ENCODE data around the gene LCLAT1.
"Not testable (repeated sequence)": the region's sequence is repeated elsewhere in the genome, so short reads cannot be mapped to it uniquely, and the experiment has no call there.

LCLAT1 gene

DNA sequence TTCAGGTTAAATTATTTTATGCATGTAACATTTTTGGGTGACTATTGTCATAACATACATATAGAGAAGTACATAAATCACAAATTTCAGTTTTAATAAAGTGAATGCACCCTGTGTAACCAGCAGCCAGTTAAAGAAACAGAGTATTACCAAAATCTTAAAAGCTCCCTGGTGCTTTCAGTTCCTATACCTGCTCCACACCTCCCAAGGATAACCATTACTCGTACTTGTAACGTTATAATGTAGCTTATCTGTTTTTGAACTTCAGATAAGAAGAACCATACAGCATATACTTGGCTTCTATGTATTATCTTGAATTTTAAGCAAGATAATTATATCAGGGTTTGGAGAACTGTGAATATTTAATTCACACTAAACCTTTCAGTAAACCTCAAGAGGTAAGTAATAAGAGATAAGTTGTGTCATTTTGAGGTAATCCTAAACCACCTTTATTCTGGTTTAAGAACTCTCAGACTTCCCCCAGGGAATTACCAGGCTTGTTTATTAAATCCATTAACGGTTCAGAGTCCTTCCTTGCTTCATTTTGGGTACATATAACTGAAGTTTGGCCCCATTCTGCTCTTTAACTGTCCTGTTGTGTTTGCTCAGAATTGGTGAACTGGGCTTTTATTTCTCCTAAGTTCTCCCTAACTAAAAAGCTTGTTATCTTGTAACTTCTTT is 58.6 kb downstream of the LCLAT1 start:
- no peak overlapping the region for H3K4me3 Mint-ChIP-seq

DNA sequence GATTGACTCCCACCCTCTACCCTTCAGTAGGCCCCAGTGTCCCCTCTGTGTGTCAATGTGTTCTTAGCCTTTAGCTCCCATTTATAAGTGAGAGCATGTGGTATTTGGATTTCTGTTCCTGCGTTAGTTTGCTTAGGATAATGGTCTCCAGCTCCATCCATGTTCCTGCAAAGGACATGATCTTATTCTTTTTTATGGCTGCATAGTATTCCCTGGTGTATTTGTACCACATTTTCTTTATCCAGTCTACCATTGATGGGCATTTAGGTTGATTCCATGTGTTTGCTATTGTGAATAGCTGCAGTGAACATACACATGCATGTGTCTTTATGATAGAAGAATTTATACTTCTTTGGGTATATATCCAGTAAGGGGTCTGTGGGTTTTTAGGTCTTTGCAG is 60.4 kb downstream of the LCLAT1 start:
- ATAC-seq (replicated peaks; ENCODE audit: extremely low read depth, poor library complexity, severe bottlenecking); H3K9me3 Mint-ChIP-seq; H3K27ac Mint-ChIP-seq (ENCODE audit: low read depth); H3K27me3 Mint-ChIP-seq; H3K4me3 Mint-ChIP-seq; H3K36me3 Mint-ChIP-seq (ENCODE audit: insufficient read depth); DNase-seq (ENCODE audit: low spot score in 2 of 2): not testable (repeated sequence)
- peaks cover 67% of the 10 kb centered on the region for H3K4me1 Mint-ChIP-seq

More for the DNA sequence above, 58.6 kb downstream of the LCLAT1 start:
- Mint-ChIP-seq H3K9me3 (peaks cover 13% of the 10 kb centered on the region), H3K27me3 (no peaks in the 10 kb centered on the region), H3K27ac (ENCODE audit: low read depth) (no peak overlapping the region), H3K4me1 (peaks cover 56% of the 10 kb centered on the region), H3K36me3 (ENCODE audit: insufficient read depth) (peaks cover 8% of the 10 kb centered on the region)
- DNase-seq (ENCODE audit: low spot score in 2 of 2) (no peak), ATAC-seq (replicated peaks; ENCODE audit: extremely low read depth, poor library complexity, severe bottlenecking) (no peak)

DNA sequence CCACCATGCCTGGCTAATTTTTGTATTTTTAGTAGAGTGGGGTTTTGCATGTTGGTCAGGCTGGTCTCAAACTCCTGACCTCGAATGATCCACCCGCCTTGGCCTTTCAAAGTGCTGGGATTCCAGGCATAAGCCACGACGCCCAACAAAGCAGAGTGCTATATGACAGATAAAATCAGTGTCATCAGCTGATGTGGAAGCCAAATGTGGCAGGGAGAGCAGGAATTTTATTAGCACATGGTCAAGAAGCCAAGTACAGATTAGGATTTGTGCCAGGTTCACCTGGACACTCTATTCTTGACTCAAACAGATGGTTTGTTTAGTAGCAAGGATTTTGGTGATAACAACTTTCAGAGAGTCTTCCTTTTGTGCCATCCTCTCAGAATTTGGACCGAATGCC is 62.7 kb downstream of the LCLAT1 start:
- Mint-ChIP-seq H3K4me3 (no peak overlapping the region), H3K27me3 (no peaks in the 10 kb centered on the region), H3K27ac (ENCODE audit: low read depth) (no peak overlapping the region), H3K4me1 (peaks cover 48% of the 10 kb centered on the region), H3K9me3 (peaks cover 8% of the 10 kb centered on the region), H3K36me3 (ENCODE audit: insufficient read depth) (peaks cover 4% of the 10 kb centered on the region)
- no peak for ATAC-seq (replicated peaks; ENCODE audit: extremely low read depth, poor library complexity, severe bottlenecking)
- no peak for DNase-seq (ENCODE audit: low spot score in 2 of 2)

DNA sequence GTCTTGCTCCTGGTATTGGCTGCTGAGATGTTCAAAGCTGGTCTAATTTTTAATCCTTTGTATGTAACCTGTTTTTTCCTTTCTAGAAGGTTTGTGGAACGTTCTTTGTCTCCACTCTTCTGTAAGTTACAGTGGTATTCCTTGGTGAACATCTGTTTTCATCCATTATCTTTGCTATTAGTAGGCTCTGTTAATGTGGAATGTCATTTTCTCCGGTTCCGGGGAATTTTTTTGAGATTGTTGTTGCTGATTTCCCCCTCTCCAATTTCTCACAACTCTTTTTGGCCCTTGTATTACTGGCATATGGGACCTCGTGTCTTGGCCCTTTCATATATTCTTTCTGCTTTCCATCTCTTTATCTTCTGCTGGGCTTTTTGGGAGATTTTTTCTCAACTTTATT is 63.4 kb downstream of the LCLAT1 start:
- Mint-ChIP-seq H3K27ac (ENCODE audit: low read depth) (no peak overlapping the region), H3K36me3 (ENCODE audit: insufficient read depth) (peaks cover 4% of the 10 kb centered on the region), H3K4me1 (peaks cover 41% of the 10 kb centered on the region), H3K9me3 (peaks cover 8% of the 10 kb centered on the region), H3K27me3 (no peaks in the 10 kb centered on the region), H3K4me3 (no peak overlapping the region)
- DNase-seq (ENCODE audit: low spot score in 2 of 2) (no peak), ATAC-seq (replicated peaks; ENCODE audit: extremely low read depth, poor library complexity, severe bottlenecking) (no peak)

GRCh38 chr2:30511122-30512083 is 64.4 kb downstream of the LCLAT1 start:
- Mint-ChIP-seq H3K4me3 (no peak overlapping the region), H3K27ac (ENCODE audit: low read depth) (no peak overlapping the region), H3K9me3 (peaks cover 8% of the 10 kb centered on the region), H3K4me1 (peaks cover 34% of the 10 kb centered on the region), H3K27me3 (no peaks in the 10 kb centered on the region), H3K36me3 (ENCODE audit: insufficient read depth) (peaks cover 4% of the 10 kb centered on the region)
- no peak for ATAC-seq (replicated peaks; ENCODE audit: extremely low read depth, poor library complexity, severe bottlenecking)
- DNase-seq (ENCODE audit: low spot score in 2 of 2), result no peak

- no peak for ATAC-seq (replicated peaks; ENCODE audit: extremely low read depth, poor library complexity, severe bottlenecking)
- peaks cover 8% of the 10 kb centered on the region for H3K9me3 Mint-ChIP-seq
- H3K4me3 Mint-ChIP-seq, result no peak overlapping the region
- no peak overlapping the region for H3K27ac Mint-ChIP-seq (ENCODE audit: low read depth)
- peaks cover 36% of the 10 kb centered on the region for H3K4me1 Mint-ChIP-seq
- DNase-seq (ENCODE audit: low spot score in 2 of 2), result no peak
- H3K36me3 Mint-ChIP-seq (ENCODE audit: insufficient read depth), result peaks cover 5% of the 10 kb centered on the region
- H3K27me3 Mint-ChIP-seq, result no peaks in the 10 kb centered on the region
These were observed 65.3 kb downstream of the LCLAT1 start for GRCh38 chr2:30512243-30512886.

DNA sequence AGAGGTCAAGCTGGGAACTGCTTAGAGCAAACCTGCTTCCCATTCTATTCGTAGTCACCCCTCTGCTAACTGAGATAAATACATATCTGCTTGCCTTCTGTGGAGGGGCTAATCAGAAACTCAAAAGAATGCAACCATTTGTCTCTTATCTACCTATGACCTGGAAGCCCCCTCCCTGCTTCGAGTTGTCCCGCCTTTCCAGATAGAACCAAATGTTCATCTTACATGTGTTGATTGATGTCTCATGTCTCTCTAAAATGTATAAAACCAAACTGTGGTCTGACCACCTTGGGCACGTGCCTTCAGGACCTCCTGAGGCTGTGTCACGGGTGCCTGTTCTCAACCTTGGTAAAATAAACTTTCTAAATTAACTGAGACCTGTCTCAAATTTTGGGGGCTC is 66.6 kb downstream of the LCLAT1 start:
- not testable (repeated sequence) for H3K27me3 Mint-ChIP-seq; H3K27ac Mint-ChIP-seq (ENCODE audit: low read depth)
- H3K4me1 Mint-ChIP-seq, result peaks cover 34% of the 10 kb centered on the region

DNA sequence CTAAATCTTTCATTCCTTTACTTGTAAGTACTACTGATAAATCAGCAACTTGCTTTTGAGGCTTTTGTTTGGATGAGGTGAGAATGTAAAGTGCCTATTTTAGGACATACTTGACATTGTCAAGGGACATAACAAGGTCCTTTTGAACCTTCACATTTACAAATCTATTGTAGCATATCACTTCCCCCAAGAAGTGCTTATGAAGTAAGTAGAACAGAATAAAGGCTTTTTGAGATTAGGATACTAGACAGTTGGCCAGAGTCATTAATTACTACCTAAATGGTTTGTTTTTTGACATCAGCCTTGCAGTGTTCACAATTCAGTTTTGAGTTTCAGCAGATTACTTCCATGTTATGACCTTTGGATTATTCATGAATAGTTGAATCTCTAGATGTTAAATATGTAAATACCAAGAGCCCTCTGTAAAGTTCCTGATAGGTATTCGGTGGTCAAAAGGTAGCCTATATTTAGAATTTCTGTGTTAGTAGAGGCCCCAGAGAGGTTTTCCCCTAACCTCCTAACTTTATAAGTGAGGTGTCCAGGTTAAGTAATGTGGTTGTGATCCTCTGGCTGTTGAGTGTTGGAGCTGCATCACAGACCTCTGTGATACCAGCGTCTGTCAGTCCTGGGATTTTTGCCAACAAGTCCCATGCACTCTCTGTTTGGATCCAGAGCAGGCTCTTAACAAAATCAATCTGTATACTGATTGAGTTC is 67.2 kb downstream of the LCLAT1 start:
- DNase-seq (ENCODE audit: low spot score in 2 of 2), result no peak
- Mint-ChIP-seq H3K4me1 (peaks cover 28% of the 10 kb centered on the region), H3K27me3 (no peaks in the 10 kb centered on the region), H3K36me3 (ENCODE audit: insufficient read depth) (peaks cover 4% of the 10 kb centered on the region), H3K9me3 (peaks cover 5% of the 10 kb centered on the region), H3K4me3 (no peak overlapping the region), H3K27ac (ENCODE audit: low read depth) (no peak overlapping the region)
- no peak for ATAC-seq (replicated peaks; ENCODE audit: extremely low read depth, poor library complexity, severe bottlenecking)

More for the DNA sequence above, 66.6 kb downstream of the LCLAT1 start:
- DNase-seq (ENCODE audit: low spot score in 2 of 2); H3K9me3 Mint-ChIP-seq; ATAC-seq (replicated peaks; ENCODE audit: extremely low read depth, poor library complexity, severe bottlenecking); H3K36me3 Mint-ChIP-seq (ENCODE audit: insufficient read depth); H3K4me3 Mint-ChIP-seq: not testable (repeated sequence)

DNA sequence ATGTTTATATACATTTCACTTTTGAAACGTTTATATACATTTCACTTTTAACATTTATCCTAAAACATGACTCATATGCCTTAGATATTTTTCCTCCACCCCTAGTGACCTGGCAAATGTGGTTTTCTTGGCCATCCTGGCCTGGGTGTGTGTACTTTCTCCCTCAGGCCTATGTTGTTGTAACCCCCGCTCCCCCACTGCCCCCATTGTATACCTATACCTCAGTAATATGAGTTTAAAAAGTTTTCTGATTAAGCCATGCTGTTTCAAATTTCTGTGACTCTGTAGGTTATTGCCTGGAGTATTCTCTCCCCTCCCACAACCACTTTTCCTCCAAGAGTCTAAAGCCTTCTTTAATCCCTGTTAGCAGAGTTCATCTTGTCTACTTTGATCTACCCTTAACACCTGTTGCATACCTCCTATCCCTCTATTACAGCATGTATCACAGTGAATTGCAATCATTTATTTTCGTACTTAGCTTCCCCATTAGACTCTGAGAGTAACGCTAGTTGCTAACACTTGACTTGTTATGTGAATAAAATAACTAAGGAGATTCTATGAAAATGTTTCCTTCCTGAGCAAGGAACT is 67.9 kb downstream of the LCLAT1 start:
- Mint-ChIP-seq H3K27ac (ENCODE audit: low read depth) (no peak overlapping the region), H3K9me3 (peaks cover 6% of the 10 kb centered on the region), H3K27me3 (no peaks in the 10 kb centered on the region), H3K4me3 (no peak overlapping the region), H3K4me1 (peaks cover 24% of the 10 kb centered on the region), H3K36me3 (ENCODE audit: insufficient read depth) (peaks cover 5% of the 10 kb centered on the region)
- no peak for ATAC-seq (replicated peaks; ENCODE audit: extremely low read depth, poor library complexity, severe bottlenecking)
- DNase-seq (ENCODE audit: low spot score in 2 of 2), result no peak

- Mint-ChIP-seq H3K4me3 (no peak overlapping the region), H3K9me3 (peaks cover 6% of the 10 kb centered on the region), H3K27me3 (no peaks in the 10 kb centered on the region), H3K36me3 (ENCODE audit: insufficient read depth) (peaks cover 3% of the 10 kb centered on the region), H3K4me1 (peaks cover 12% of the 10 kb centered on the region), H3K27ac (ENCODE audit: low read depth) (no peak overlapping the region)
- DNase-seq (ENCODE audit: low spot score in 2 of 2), result no peak
- ATAC-seq (replicated peaks; ENCODE audit: extremely low read depth, poor library complexity, severe bottlenecking), result no peak
These were observed 69.1 kb downstream of the LCLAT1 start for GRCh38 chr2:30516166-30516565.

- ATAC-seq (replicated peaks; ENCODE audit: extremely low read depth, poor library complexity, severe bottlenecking) (no peak), DNase-seq (ENCODE audit: low spot score in 2 of 2) (no peak)
- Mint-ChIP-seq H3K4me1 (peaks cover 15% of the 10 kb centered on the region), H3K27ac (ENCODE audit: low read depth) (no peak overlapping the region), H3K4me3 (no peak overlapping the region), H3K27me3 (no peaks in the 10 kb centered on the region), H3K36me3 (ENCODE audit: insufficient read depth) (peaks cover 3% of the 10 kb centered on the region), H3K9me3 (peaks cover 6% of the 10 kb centered on the region)
These were observed 72.8 kb downstream of the LCLAT1 start for GRCh38 chr2:30519796-30520195.

GRCh38 chr2:30522421-30522820 is 75.4 kb downstream of the LCLAT1 start:
- Mint-ChIP-seq H3K36me3 (ENCODE audit: insufficient read depth) (peaks cover 3% of the 10 kb centered on the region), H3K4me1 (peaks cover 13% of the 10 kb centered on the region), H3K27me3 (no peaks in the 10 kb centered on the region), H3K9me3 (peaks cover 12% of the 10 kb centered on the region), H3K4me3 (no peak overlapping the region), H3K27ac (ENCODE audit: low read depth) (no peak overlapping the region)
- ATAC-seq (replicated peaks; ENCODE audit: extremely low read depth, poor library complexity, severe bottlenecking) (no peak), DNase-seq (ENCODE audit: low spot score in 2 of 2) (no peak)
